Measurements from ENCODE around the gene ICAM4. TPM values are rescaled to one million over a fixed set of nuclear protein-coding genes. Genes with fewer than 3 reads are reported as not detected.

Gene ICAM4
- total RNA-seq, 4 donors from 2014 or later: 0.47 TPM; not detected in 3

GRCh38 chr19:10309423-10309822, 22.7 kb downstream of the ICAM4 start, which contains the start of gene ZGLP1:
TSS of gene ZGLP1 (minus strand) at chr19:10309815.
- TF ChIP-seq CTCF (IDR thresholded peaks at IDR 0.05) (no peak), POLR2A (IDR thresholded peaks at IDR 0.05) (no peak), POLR2AphosphoS5 (IDR thresholded peaks at IDR 0.05) (no peak), EP300 (IDR thresholded peaks at IDR 0.05) (no peak)
- WGBS, 2 donors (ENCODE audit: low coverage in 1 of 2): 90 to 95% methylated on average over 7 to 10 of the region's 24 CpGs
- H3K4me1 ChIP-seq: peaks cover 0 to 4% (median 0%) of the 10 kb centered on the region in 3 donors
- ATAC-seq: no peak
- H3K27ac ChIP-seq: no peak within 1 kb of the TSS
- no peak within 1 kb of the TSS for H3K4me3 ChIP-seq
- peaks cover 0 to 21% of the 10 kb centered on the region in 2 donors for H3K36me3 ChIP-seq
- H3K9me3 ChIP-seq: no peaks in the 10 kb centered on the region
- no peaks in the 10 kb centered on the region for H3K27me3 ChIP-seq

GRCh38 chr19:10315335-10316214, 28.8 kb downstream of the ICAM4 start, which contains the start of gene FDX2:
TSS of gene FDX2 (minus strand) at chr19:10316015. CDS start at chr19:10315996, 19 bp downstream.
- Histone ChIP-seq H3K4me3 (peak within 1 kb of the TSS; percentile 84 to 90), H3K9me3 (no peaks in the 10 kb centered on the region), H3K4me1 (peaks cover 0 to 21% (median 8%) of the 10 kb centered on the region in 3 donors), H3K36me3 (peaks cover 0 to 49% of the 10 kb centered on the region in 2 donors), H3K27ac (peak within 1 kb of the TSS in 3 of 4 donors; percentile 55 to 76 (median 73)), H3K27me3 (no peaks in the 10 kb centered on the region)
- TF ChIP-seq CTCF (IDR thresholded peaks at IDR 0.05) (no peak), EP300 (IDR thresholded peaks at IDR 0.05) (no peak), POLR2AphosphoS5 (IDR thresholded peaks at IDR 0.05) (peak; percentile 44), POLR2A (IDR thresholded peaks at IDR 0.05) (peak in 1 of 2 donors; percentile 29)
- peak; percentile 90 for ATAC-seq
- 0% methylated on average over 1 to 23 of the region's 55 CpGs for WGBS, 2 donors (ENCODE audit: low coverage in 1 of 2)

- peak overlapping the region in 1 of 2 donors; percentile 90 for H3K4me3 ChIP-seq
Observed at GRCh38 chr19:10316229-10317044, 29.7 kb downstream of the ICAM4 start.

More at GRCh38 chr19:10316229-10317044, 29.7 kb downstream of the ICAM4 start:
- ATAC-seq: no peak
- Histone ChIP-seq H3K9me3 (no peaks in the 10 kb centered on the region), H3K27me3 (no peaks in the 10 kb centered on the region), H3K36me3 (peaks cover 0 to 51% of the 10 kb centered on the region in 2 donors), H3K4me1 (peaks cover 0 to 21% (median 8%) of the 10 kb centered on the region in 3 donors), H3K27ac (peak overlapping the region in 3 of 4 donors; percentile 55 to 76 (median 73))
- no peak for TF ChIP-seq CTCF (IDR thresholded peaks at IDR 0.05)
- TF ChIP-seq POLR2AphosphoS5 (IDR thresholded peaks at IDR 0.05): no peak
- TF ChIP-seq POLR2A (IDR thresholded peaks at IDR 0.05): no peak
- TF ChIP-seq EP300 (IDR thresholded peaks at IDR 0.05): no peak
- WGBS, 2 donors (ENCODE audit: low coverage in 1 of 2): 33 to 86% methylated on average over 2 to 4 of the region's 19 CpGs
